ENCODE measurements around the gene RRP1B. TPM values are rescaled to one million over a fixed set of nuclear protein-coding genes. Genes with fewer than 3 reads are reported as not detected.
A peak's percentile ranks its signal among the peaks of the same experiment; 100 is the strongest.

The RRP1B gene
- total RNA-seq, 1 experiment from 2014 or later: 39.1 TPM

- DNase-seq (ENCODE audit: low read depth): no peak
These were observed 61.3 kb downstream of the RRP1B start for GRCh38 chr21:43720539-43721166.

- DNase-seq (ENCODE audit: low read depth): no peak
These were observed 61.8 kb downstream of the RRP1B start for GRCh38 chr21:43721206-43721605.

DNA sequence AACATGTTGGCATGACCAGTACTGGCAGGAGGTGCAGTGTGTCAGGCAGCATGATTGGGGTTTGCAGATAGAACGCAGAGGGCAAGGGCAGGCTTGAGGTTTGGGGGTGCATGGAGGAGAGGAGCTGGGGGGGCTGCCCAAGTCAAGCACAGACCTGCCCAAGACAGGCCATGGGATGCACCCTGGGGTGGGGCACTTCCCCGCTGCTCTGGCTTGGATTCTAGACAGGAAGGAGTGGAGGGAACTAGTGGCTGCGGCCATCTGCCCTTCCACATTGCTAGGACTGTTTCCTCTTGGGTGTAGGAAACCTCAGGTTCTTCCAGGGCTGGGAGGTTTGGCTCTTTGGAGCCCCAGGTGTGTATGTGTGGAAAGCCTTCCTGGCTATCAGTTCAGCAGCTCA, 62.6 kb downstream of the RRP1B start:
- DNase-seq (ENCODE audit: low read depth): no peak

GRCh38 chr21:43723648-43724047, 64.3 kb downstream of the RRP1B start:
- no peak for DNase-seq (ENCODE audit: low read depth)

DNA sequence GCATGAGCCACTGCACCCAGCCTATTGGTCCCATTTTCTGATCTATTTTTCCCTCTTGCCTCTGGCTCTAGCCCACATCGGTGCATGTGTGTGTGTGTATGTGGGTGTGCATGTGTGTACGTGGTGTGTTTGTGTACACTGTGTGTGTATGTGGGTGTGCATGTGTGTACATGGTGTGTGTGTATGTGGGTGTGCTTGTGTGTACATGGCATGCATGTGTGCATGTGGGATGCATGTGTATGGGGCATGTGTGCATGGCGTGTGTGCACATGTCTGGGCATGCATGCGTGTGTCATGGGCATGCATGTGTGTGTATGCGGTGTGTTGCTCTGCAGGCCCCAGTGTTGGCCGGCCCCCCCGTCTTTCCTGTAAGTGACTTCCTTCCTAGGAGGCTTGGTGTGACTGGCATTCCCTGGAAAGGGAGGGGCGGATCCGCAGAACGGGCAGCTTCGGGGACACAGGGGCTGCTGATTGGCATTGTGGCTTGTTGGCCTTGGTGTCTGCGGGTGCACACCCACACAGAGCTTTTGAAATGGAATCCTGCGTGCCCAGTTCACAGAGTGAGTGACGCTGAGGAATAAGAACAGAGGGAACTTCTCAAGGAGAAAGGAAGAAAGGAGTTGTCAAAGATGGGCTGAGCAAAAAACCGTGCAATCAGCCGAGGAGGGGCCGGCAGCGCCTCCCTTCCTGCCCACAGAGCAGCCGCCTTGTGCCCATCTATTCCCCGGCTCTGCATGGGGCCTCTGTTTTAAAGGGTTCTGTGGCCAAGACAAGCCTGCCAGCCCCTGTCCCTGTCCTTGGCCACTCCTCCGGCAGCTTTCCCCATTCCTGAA, 67.5 kb downstream of the RRP1B start:
- no peak for DNase-seq (ENCODE audit: low read depth)

DNA sequence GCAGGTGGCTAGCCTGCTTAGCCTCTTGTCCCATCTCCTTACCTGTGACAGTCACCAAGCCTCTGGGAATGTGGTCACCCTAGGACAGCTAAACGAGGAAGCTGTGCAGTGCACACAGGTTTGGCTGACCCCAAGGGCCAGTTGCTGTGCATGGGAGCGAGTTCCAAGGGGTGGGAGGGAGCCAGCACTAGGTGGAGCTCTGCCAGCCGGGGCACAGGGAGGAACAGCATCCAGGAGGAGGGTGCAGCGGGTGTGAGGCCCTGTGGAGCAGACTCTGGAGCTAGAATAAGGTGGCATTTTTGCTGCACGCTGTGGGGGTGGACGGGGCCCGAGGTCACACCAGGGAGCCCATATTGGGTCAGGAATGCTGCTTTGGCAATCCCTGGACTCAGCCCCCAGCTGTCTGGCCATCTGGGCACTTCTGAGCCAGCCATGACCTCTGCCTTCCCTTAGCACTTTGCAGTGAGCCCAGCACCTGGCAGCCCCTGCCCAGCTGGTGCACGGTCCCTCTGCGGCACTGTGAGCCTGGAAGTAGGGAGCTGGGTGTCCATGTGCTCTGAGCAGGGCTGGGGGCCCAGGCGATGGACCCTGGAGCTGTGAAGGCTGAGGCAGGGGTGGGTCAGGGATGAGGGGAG, 68.3 kb downstream of the RRP1B start:
- no peak for DNase-seq (ENCODE audit: low read depth)

GRCh38 chr21:43728154-43728466, 68.8 kb downstream of the RRP1B start:
- DNase-seq (ENCODE audit: low read depth): no peak

DNA sequence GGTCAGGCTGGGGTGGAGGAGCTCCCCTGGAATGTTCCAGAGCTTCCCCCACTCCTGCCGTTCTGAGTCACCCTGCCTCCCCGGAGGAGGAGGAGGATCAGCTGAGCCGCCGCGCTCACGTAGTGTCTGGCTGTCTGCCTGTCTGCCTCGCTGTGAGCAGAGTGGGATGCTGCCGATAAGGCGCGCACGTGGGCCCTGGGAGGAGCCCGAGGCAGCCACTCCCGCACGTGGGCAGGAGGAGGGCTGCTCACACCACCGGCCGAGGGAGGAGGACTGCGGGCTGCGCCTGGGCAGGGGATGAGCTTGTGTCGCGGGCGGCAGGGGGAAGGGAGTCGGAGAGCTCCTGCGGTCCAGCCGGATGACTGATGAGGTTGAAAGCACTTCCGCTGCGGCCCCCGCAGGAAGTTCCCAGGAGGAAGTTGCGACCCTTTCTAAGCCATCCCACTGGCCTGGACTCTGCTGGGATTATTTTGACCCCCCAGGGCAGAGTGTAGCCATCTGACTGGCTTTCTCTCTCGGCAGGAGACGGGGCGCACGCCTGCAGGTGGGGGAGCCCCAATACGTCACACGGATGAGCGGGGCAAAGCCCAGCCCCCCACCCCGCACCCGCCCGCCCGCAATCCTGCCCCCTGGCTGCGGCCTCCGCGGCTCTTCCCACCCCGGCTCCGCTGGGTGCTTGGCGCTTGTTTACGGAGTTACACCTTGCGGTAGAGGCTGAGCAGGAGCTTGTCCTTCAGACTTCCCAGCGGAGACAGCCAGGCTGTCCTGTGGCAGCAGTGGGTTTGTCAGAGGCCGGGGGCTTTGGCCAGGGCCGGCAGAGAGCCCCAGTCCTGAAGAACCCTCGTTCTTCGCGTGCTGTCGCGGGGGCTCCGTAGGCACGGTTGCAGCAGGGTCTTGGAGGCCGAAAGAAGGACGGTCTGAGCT, 69.4 kb downstream of the RRP1B start:
- DNase-seq (ENCODE audit: low read depth): peak; percentile 96

DNA sequence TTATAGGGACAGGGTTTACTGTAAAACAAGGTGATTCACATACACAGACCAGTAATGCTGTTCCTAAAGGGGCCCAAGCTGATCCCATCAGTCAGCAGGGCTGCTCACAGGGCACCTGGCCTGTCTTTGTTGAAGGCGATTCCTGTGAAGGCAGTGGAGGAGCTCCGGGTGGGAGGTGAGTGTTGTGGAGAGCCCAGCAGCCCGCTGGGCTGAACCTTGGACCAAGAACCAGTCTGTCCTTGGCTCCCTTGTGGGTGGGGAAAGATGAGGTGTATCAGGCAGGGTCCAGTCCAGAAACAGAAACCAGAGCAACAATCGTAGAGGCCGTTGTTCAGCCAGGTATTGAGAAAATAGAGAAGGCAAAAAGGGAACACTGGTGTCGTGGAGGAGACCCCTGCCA, 72.1 kb downstream of the RRP1B start:
- no peak for DNase-seq (ENCODE audit: low read depth)

GRCh38 chr21:43731891-43732711, 72.7 kb downstream of the RRP1B start:
- DNase-seq (ENCODE audit: low read depth): no peak

DNA sequence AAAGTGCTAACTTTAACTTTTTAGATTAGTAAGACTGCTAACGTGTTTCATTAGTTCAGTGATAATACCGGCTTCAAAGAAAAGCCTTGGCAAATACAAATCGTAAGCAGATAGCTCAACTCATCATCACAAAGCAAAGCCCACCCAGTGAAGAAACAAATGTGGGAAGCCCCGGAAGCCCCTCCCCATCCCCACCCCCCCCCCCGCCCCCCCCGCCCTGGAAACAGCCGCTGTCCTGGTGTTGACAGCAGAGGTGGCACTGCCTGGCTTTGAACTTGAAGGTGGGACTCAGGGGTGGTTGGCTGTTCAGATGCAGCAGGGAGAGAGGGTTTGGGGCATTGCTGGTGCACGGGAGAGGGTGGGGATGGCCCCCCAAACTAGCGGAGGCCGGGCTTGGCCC, 73.7 kb downstream of the RRP1B start:
- DNase-seq (ENCODE audit: low read depth): no peak

DNA sequence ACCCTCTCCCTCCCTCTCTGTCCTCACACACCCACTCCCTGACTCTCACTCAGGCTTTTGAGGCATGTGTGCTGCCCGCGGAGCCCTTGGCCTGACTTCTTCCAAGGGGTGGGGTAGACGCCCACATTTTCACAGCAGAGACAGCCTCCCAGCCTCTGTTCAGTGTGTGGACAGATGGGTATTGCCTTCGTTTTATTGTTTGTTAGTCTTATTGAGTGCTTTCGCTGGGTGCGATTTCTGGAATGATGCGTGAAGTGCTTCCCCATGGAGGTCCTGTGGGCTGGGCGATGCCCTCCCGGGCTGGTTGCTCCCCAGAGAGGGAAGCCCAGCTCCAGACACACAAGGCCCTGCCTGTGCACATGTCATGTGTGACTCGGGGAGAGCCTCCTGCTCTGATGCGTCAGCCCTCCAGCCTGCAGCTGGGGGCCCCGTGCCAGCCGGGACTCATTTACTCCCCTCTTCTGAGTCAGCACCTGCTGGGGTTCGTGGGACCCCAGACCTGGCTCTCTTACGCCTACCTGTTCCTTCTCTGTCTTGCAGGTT, 74.2 kb downstream of the RRP1B start:
- DNase-seq (ENCODE audit: low read depth): no peak

GRCh38 chr21:43734131-43734927, 75.0 kb downstream of the RRP1B start:
- no peak for DNase-seq (ENCODE audit: low read depth)

DNA sequence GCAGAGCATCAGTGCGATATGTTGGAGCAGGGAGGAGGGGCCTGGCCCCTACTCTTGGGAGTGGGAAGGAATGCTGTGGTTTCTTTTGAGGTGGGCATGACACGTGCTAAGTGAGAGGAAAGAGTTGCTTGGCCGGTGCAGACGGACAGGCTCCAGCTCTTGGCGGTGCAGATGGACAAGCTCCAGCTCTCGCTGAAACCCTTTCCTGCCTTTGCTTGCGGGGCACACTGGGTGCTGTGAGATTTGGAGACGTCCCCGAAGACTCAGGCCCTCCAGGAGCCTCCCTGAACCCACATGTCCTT, 75.5 kb downstream of the RRP1B start:
- DNase-seq (ENCODE audit: low read depth): no peak

GRCh38 chr21:43735236-43736091, 76.1 kb downstream of the RRP1B start:
- no peak for DNase-seq (ENCODE audit: low read depth)

- peak; percentile 89 for DNase-seq (ENCODE audit: low read depth)
These were observed 77.0 kb downstream of the RRP1B start for GRCh38 chr21:43736224-43736883.

DNA sequence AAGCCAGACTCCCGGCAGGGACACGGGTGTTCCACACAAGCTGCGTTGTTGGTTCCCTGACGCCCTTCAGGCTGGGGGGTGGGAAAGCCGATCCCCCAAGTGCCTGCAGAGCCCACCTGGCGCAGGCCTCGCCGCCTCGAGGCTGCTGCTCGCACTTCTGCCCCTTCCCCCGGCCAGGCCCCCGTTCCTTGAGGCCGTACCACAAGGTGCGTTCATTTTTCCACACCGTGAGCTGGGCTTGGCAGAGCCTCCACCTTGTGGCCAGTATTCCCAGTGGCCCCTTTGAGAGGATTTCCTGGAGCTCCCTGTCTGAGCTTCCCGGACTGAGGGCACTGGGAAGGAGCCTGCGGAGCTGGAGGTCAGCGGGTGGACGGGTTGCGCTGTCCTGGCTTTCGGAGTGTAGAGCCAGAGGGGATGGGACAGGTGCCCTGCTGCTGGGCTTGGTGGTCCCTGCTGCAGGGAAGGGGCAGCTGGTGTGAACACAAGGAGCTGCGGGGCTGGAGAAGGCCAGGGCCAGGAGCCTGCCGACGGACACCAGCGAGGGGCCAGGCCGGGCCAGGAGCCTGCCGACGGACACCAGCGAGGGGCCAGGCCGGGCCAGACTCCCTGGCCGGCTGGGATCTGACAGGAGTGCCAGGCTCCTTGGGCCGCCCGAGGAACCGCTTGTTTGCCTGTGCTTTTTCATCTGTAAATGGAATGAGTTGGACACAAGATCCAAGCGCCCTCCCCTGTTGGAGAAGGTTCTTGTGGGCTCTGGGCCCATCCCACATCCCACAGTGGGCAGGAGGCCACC, 78.0 kb downstream of the RRP1B start:
- DNase-seq (ENCODE audit: low read depth): no peak
